Astrocyte of the spinal cord (primary cell): ENCODE results near the gene PPP3R1.

Experiments
- DNase-seq: peaks from one replicate; pipeline ENCODE4 v3.0.0; 2011; ENCODE audit warnings: low read depth, low spot score
- H3K4me3 ChIP-seq: 2 replicates; pipeline ENCODE4 v1.5.1; 2011; ENCODE audit warnings: low read depth, mild to moderate bottlenecking, low read length, moderate library complexity
- CTCF ChIP-seq: IDR thresholded peaks from 2 replicates; pipeline ENCODE4 v1.5.1; 2012; ENCODE audit warnings: low read depth, mild to moderate bottlenecking, low read length, inconsistent platforms
- in situ Hi-C: cut with HindIII; loops from 2 replicates; pipeline ENCODE4 v1.10.0; 2017; ENCODE audit warnings: low sequenced_read_pairs

Gene PPP3R1

DNA sequence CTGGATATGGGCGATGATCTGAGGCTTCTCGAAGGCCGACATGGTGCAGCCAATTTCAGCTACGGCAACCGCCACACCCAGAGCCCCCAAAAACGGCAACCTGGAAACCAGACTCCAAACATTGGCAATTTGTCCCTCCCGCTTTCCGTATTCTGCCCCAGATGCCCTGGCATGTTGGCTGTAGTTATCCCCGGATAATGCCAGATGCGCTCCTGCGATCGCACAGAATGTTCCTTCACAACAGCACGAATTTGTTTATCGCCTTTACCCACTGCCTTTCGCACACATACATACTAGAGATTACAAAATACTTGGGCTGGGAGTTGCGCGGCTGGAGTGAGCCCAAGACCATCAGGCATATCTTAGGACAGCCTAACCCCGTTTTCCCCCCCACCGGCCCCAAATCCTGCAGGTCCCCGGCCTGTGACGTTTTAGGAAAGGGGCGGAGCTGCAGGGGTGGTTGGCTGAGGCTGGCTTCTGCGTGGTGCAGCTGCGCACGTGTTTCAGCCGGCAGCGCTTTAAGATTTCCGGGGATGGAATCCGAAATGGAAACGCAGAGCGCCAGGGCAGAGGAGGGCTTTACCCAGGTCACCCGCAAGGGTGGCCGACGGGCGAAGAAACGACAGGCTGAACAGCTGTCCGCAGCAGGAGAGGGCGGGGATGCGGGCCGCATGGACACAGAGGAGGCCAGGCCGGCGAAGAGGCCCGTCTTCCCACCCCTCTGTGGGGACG, 94.8 kb downstream of the PPP3R1 start, which contains the start of gene PNO1:
TSS of gene PNO1 (plus strand) at position 487 of the 732 bp plus-strand sequence. CDS start at position 534, 47 bp downstream.
- TF ChIP-seq CTCF: no peak
- in situ Hi-C loops: no loop called here
- peak within 1 kb of the TSS; percentile 99 for H3K4me3 ChIP-seq
- DNase-seq: peak; percentile 97

- DNase-seq: no peak
- in situ Hi-C loops: no loop called here
- no peak for TF ChIP-seq CTCF
- peak overlapping the region; percentile 99 for H3K4me3 ChIP-seq
Observed at GRCh38 chr2:68157002-68157401, 95.3 kb downstream of the PPP3R1 start.

DNA sequence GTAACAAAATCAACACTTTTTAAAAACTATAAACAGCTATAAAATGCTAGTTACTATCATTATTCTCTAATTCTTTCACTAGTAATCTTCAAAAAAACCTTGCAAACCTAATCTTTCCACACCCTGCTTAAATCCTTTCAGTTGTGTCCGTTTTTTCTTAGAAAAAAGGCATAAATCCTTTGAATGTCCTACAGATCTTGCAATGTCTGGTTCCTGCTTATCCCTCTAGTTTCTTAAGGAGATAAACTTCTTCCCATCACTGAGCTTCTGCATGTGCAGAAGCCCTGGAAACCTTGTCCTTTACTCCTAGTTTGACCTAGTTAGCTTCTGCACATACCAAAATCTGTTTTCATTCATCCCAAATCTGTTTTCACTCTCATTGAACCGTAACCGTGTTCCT, 95.9 kb downstream of the PPP3R1 start:
- no peak for DNase-seq
- TF ChIP-seq CTCF: no peak
- in situ Hi-C loops: no loop called here
- H3K4me3 ChIP-seq: peak overlapping the region; percentile 99

- in situ Hi-C loops: no loop called here
- no peak for TF ChIP-seq CTCF
- no peak for DNase-seq
- H3K4me3 ChIP-seq: no peak overlapping the region
Observed at GRCh38 chr2:68155618-68156017, 96.7 kb downstream of the PPP3R1 start.

DNA sequence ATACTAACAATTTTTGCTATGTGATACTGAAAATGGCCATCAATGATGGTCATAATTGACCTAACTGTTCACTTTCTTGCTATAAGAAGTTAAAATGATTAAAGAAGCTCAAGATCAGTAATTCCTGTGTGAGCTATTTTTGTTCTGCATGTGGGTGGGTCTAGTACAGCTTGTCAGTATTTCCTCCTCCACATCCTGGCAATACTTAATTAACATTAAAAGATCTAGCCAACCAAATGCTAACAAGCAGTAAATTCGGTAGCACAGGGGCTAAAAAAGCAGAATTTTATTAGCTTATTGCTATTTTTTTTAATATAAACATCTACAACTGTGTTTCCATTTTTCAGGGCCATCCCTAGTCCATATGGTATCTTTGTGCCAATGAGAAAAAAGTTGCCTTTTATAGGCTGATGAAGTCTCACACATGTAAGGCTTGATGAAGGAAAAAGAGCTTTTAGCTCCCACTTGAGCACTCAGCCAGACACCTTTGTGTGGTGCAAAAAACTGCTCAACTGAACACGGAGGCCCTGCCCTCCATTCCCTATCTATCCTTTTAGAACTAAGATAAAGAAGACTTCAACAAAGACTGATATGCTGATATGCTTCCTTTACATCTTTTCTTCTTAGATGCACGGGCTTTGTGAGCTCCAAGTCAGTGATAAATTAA, 99.5 kb downstream of the PPP3R1 start:
- in situ Hi-C loops: no loop called here
- TF ChIP-seq CTCF: no peak
- no peak for DNase-seq

DNA sequence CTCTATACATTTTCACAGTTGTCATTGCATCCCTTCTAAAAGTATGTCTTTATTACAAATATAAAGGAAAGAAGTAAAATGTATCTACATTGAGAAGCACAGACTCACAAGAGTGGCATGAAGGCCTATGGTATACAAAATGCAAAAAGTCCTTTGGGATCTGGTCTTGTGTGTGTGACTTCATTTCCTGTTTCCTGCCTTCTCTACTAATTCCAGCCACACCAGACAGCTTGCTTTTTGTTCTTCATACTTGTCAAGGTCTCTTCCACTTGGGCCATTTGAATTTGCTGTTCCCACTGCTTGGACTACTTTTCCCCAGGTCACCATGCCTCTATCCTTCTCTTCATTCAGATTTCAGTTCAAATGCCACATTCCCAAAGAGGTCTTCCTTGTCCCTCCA, 101.3 kb downstream of the PPP3R1 start:
- no peak for DNase-seq
- H3K4me3 ChIP-seq: no peak overlapping the region
- TF ChIP-seq CTCF: no peak
- in situ Hi-C loops: no loop called here

More for the DNA sequence above, 99.5 kb downstream of the PPP3R1 start:
- H3K4me3 ChIP-seq: no peak overlapping the region
